Measurements from ENCODE around the gene SPG21. TPM values are rescaled to one million over a fixed set of nuclear protein-coding genes. Genes with fewer than 3 reads are reported as not detected.
A peak's percentile ranks its signal among the peaks of the same experiment; 100 is the strongest.

The SPG21 gene
- total and polyA plus RNA-seq, 3 donors from 2014 or later: 76.2 to 98.8 (median 85.5) TPM

DNA sequence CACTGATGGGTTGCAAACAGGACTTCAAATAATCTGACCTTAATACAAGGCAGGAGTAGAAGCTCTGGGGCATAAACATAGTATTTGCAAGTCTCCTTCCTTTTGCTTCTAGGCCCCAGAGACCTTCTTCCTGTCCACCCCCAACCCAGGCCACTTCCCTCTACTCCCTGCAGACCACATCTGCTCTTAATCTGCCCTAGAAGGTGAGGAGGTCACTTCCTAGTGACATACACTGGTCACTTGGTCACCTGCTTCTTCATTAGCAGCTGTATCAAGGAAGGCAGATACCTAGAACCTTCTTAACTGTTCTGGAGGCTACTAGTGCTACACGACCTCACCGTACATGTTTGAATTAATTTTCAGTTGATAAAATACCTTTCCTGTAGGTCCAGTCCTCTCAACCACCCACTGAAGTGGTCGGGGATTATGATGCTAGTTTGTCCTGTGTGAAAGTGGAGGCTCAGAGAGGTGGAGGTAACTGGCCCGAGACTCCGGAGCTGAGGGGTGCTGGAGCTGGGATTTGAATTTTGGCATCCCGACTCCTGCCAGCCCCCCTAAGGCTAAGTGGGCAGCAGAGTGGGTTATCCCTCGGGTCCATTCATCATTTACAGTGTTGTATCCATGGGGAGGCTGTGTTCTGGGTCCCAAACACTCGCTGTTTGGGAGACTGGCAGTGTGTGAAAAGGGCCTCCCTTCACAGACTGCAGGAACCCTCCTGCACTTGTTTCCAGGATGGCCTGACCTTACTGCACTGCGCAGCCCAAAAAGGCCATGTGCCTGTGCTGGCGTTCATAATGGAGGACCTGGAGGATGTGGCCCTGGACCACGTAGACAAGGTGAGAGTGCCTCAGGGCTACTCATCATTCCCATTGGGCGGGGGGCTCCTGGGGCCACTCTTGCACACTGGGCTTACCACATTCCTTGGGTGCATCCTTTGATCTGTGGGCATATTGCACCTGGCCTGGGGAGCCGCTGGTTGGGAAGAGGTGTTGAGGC, 64.1 kb downstream of the SPG21 start:
- 94 to 96% methylated on average over 13 of the region's 13 CpGs for WGBS, 2 donors
- no peak for DNase-seq
- intact Hi-C loops (cut with DNase I; ENCODE audit: low total_unique reads): no loop called here

DNA sequence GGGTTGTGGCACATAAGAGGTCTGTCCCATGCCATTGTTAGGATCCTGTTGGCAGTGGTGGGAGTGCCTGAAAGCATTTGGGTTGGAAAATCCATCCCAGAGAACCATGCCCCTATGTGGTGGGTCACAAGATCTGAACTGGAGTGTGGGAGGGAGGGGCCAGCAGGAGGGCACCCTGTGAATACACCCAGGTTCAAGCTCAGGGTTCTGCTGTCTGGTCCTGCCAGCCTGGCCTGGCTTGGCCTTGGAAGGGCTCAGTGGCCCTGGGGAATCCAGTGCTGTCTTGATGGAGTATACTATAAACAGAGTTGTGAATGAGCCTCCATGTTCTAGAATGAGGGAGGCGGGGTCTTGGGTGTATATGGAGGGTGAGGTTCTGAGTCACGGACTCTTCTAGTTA, 66.2 kb downstream of the SPG21 start:
- H3K27ac ChIP-seq: peak overlapping the region in 1 of 2 donors; percentile 69
- H3K4me3 ChIP-seq: no peak overlapping the region
- no peak for TF ChIP-seq POLR2A (IDR thresholded peaks at IDR 0.05)
- TF ChIP-seq, protein P1, sequence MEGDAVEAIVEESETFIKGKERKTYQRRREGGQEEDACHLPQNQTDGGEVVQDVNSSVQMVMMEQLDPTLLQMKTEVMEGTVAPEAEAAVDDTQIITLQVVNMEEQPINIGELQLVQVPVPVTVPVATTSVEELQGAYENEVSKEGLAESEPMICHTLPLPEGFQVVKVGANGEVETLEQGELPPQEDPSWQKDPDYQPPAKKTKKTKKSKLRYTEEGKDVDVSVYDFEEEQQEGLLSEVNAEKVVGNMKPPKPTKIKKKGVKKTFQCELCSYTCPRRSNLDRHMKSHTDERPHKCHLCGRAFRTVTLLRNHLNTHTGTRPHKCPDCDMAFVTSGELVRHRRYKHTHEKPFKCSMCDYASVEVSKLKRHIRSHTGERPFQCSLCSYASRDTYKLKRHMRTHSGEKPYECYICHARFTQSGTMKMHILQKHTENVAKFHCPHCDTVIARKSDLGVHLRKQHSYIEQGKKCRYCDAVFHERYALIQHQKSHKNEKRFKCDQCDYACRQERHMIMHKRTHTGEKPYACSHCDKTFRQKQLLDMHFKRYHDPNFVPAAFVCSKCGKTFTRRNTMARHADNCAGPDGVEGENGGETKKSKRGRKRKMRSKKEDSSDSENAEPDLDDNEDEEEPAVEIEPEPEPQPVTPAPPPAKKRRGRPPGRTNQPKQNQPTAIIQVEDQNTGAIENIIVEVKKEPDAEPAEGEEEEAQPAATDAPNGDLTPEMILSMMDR (IDR thresholded peaks at IDR 0.05): no peak
- WGBS, 2 donors: 84 to 85% methylated on average over 2 of the region's 2 CpGs
- H3K36me3 ChIP-seq (ENCODE audit: low read depth, missing control alignments): no peaks in the 10 kb centered on the region
- DNase-seq: no peak
- no peaks in the 10 kb centered on the region for H3K9me3 ChIP-seq
- intact Hi-C loops (cut with DNase I; ENCODE audit: low total_unique reads): no loop called here
- H3K4me1 ChIP-seq: peaks cover 5% of the 10 kb centered on the region
- H3K27me3 ChIP-seq: no peaks in the 10 kb centered on the region

More for the DNA sequence above, 64.1 kb downstream of the SPG21 start:
- TF ChIP-seq POLR2A (IDR thresholded peaks at IDR 0.05): no peak
- TF ChIP-seq, protein P1 (IDR thresholded peaks at IDR 0.05): no peak
- peaks cover 7% of the 10 kb centered on the region for H3K4me1 ChIP-seq
- H3K27me3 ChIP-seq: no peaks in the 10 kb centered on the region
- H3K27ac ChIP-seq: no peak overlapping the region
- H3K36me3 ChIP-seq (ENCODE audit: low read depth, missing control alignments): no peaks in the 10 kb centered on the region
- H3K4me3 ChIP-seq: no peak overlapping the region
- no peaks in the 10 kb centered on the region for H3K9me3 ChIP-seq

GRCh38 chr15:64921711-64922110, 68.0 kb downstream of the SPG21 start:
- intact Hi-C loops (cut with DNase I; ENCODE audit: low total_unique reads): no loop called here
- WGBS, 2 donors: 59 to 70% methylated on average over 6 of the region's 6 CpGs
- DNase-seq: no peak

DNA sequence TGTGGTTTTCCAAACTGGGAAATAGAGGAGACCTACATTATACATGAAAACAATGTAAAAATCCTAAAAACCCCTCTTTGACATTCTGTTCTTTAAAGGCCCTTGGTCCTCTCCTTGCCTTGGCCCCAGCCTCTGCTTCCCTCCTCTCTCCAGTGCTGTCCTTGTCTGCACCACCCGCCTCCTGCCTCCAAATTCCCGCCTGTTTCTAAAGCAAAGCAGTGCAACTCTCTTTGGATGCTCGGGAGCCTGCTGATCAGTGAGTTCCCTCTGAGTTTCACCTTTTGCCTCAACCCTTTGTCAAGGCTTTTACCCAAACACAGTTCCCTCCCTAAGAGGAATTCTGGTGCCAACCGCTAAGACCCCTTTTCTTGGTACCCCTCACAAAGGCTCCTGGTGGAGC, 70.0 kb downstream of the SPG21 start:
- H3K27ac ChIP-seq: no peak overlapping the region
- TF ChIP-seq POLR2A (IDR thresholded peaks at IDR 0.05): no peak
- TF ChIP-seq, protein P1 (IDR thresholded peaks at IDR 0.05): no peak
- no peaks in the 10 kb centered on the region for H3K36me3 ChIP-seq (ENCODE audit: low read depth, missing control alignments)
- intact Hi-C loops (cut with DNase I; ENCODE audit: low total_unique reads): no loop called here
- WGBS, 2 donors: 89 to 93% methylated on average over 4 of the region's 4 CpGs
- no peaks in the 10 kb centered on the region for H3K27me3 ChIP-seq
- H3K4me1 ChIP-seq: peaks cover 12% of the 10 kb centered on the region
- no peak overlapping the region for H3K4me3 ChIP-seq
- H3K9me3 ChIP-seq: no peaks in the 10 kb centered on the region
- no peak for DNase-seq

More at GRCh38 chr15:64921711-64922110, 68.0 kb downstream of the SPG21 start:
- Histone ChIP-seq H3K36me3 (ENCODE audit: low read depth, missing control alignments) (no peaks in the 10 kb centered on the region), H3K27me3 (no peaks in the 10 kb centered on the region), H3K27ac (peak overlapping the region; percentile 37 to 76), H3K9me3 (no peaks in the 10 kb centered on the region), H3K4me3 (no peak overlapping the region), H3K4me1 (peaks cover 5% of the 10 kb centered on the region)
- no peak for TF ChIP-seq POLR2A (IDR thresholded peaks at IDR 0.05)
- TF ChIP-seq, protein P1 (IDR thresholded peaks at IDR 0.05): no peak
